Measurements from ENCODE around the gene DNM3.

DNA sequence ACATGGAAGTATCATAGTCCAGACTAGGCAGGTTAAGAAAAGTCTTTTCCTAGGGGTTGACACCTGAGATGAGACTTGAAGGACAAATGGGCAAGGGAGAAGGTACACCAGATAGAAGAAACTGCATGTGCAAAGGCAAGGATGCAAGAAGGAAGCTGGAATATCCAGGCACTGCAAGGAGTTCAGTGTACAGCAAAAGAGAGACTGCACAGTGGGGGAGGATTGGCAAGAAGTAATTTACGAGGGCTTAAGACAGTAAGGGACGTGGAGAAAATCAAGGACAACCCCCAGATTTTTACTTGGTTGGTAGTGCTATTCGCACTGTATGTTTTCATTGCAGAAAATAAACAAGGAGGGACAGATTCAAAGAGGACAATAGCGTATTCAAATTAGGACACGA, 58.5 kb downstream of the DNM3 start:
- TF ChIP-seq POLR2A (IDR thresholded peaks at IDR 0.05), result no peak
- TF ChIP-seq, protein P1, sequence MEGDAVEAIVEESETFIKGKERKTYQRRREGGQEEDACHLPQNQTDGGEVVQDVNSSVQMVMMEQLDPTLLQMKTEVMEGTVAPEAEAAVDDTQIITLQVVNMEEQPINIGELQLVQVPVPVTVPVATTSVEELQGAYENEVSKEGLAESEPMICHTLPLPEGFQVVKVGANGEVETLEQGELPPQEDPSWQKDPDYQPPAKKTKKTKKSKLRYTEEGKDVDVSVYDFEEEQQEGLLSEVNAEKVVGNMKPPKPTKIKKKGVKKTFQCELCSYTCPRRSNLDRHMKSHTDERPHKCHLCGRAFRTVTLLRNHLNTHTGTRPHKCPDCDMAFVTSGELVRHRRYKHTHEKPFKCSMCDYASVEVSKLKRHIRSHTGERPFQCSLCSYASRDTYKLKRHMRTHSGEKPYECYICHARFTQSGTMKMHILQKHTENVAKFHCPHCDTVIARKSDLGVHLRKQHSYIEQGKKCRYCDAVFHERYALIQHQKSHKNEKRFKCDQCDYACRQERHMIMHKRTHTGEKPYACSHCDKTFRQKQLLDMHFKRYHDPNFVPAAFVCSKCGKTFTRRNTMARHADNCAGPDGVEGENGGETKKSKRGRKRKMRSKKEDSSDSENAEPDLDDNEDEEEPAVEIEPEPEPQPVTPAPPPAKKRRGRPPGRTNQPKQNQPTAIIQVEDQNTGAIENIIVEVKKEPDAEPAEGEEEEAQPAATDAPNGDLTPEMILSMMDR (IDR thresholded peaks at IDR 0.05), result no peak
- TF ChIP-seq EP300 (IDR thresholded peaks at IDR 0.05), result no peak
